GM19043 (cell line): Measurements from ENCODE around the gene MINDY4.

Experiments used
- ATAC-seq: cut with Tn5 transposase; IDR thresholded peaks from one replicate; pipeline ENCODE4 v1.9.1; 2021; ENCODE audit warnings: low read depth; ENCODE audit not compliant: unreplicated experiment

MINDY4 gene

DNA sequence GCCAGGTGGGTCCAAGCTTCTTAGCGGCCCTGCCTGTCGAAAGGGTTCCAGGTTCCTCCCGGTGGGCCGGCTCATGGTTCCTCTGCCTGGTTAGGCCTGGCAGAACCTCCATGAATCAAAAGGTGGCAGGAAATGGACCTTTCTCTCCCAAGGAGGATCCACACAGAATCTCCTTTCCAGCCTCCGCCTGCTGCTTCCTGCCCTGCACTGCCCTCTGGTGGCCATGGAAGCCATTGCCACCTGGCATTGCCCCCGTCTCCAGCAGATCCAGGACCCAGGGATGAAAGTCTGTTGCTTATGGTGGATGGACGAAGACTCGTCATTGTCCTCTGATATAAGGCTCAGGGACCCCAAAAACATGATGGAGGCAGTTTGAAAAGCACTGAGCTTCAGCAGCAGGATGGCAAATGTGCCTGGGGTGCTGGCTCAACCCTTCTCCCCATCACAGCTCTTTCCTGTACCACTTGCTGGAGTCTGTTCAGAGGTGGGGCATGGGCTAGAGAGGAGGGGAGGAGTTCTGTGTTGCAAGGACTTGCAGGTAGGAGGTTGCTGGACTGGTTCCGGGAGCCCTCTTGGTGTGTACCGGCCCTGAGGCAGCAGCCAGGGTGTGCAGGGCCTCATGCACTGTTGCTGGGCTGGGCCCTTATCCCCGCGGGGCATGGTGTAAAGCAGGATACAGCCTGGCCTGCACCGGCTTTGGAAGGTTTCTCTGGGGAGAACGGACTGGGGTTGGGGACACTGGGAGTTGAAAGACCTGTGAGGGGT is 30.6 kb upstream of the MINDY4 start:
- ATAC-seq, result no peak

DNA sequence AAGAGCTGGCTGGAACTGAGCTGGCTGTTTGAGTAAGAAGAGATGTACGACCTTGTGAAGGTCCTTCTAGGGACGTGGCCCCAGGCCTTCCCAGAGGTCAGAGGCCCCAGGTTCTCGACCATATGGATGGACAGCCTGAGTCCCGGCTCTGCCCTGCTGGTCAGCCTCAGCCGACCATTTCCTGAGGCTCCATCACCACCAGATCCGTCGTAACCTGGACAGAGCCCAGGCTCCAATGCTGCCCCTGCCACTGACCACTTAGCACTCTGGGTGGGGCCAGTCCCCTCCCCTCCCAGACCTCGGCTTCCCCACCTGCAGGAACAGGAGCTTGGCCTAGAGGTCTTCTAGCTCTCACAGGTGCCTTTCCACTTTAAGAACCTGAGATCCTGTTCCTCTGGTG is 29.9 kb upstream of the MINDY4 start:
- no peak for ATAC-seq

DNA sequence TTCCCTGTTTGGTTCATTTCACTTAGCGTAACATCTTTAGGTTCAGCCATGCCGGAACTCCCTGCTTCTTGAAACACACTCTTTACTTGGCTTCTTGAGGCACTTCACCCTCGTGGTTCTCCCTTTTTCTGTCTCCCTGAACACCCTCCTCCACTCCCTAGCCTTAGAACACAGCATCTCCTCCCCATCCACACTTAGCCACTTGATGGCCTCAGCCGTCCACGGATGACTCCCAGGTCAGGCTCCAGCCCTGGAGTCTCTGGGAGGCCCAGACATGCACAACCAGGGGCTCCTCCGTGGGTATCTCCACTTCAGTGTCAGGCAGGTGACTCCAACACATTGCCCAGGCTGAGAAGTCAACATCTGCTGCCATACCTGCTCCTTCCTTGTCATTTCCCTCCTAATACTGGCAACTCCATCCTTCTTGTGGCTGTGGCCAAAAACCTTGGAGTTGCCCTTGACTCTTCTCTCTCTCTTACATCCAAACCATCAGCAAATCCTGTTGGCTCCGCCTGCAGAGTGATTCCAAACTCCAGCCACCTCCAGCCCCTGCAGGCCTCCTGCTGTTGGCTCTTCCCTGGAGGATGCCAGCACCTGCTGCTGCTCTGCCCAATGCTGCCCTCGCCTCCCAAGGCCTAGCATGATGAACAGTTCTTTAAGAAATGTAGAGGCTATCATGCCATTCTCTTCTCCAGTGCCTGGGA is 27.7 kb upstream of the MINDY4 start:
- no peak for ATAC-seq

DNA sequence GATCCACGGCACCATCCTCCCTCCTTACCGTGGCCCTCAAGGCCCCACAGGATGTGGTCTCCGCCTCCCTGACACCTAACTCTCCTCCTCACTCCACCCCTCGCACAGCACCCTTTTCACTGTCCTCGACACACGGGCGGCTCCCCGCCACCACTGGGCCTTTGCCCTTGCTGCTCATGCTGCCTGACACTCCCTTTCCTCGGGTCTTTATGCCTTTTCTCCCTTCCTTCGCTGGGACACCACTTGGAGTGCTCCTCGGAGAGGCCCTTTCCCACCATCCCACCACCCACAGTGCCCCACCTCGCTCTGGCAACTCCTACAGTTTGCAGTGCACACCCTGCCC is 27.2 kb upstream of the MINDY4 start:
- no peak for ATAC-seq

DNA sequence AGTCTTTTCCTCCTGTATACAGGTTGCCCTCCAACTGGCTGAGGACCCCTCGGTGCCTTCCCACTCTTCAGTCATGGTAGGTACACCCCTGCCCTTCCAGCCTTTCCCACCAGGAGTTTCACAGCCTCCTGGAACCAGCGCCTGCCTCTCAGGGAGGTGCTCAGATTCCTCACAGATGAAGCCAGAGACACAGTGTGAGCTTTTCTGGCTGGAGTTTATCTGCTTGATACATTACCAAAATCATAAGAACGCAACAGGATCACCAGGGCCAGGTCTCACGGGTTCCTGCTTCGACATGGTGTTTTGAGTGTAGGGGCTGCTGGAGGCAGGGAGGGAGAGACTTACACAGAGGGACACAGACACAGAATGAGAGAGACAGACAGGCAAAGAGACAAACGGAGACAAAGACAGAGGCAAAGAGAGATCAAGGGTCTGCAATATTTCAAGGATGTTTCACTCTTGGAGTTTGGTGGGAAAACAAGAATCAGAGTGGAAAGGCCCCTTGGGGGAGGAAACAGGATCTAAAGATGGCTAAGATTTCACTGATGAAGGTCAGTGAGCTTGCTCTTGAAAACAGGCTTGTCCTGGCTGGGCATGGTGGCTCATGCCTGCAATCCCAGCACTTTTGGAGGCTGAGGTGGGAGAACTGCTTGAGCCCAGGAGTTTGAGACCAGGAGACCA is 25.8 kb upstream of the MINDY4 start:
- no peak for ATAC-seq

DNA sequence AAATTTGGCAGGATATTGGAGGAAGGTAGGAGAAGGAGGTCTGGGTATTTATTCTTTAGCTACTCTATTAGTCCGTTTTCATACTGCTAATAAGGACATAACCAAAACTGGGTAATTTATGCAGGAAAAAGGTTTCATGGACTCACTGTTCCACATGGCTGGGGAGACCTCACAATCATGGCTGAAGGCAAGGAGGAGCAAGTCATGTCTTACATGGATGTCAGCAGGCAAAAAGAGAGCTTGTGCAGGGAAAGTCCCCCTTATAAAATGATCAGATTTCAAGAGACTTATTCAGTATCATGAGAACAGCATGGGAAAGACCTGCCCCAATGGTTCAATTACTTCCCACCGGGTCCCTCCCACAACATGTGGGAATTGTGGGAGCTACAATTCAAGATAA is 21.2 kb upstream of the MINDY4 start:
- ATAC-seq, result no peak

DNA sequence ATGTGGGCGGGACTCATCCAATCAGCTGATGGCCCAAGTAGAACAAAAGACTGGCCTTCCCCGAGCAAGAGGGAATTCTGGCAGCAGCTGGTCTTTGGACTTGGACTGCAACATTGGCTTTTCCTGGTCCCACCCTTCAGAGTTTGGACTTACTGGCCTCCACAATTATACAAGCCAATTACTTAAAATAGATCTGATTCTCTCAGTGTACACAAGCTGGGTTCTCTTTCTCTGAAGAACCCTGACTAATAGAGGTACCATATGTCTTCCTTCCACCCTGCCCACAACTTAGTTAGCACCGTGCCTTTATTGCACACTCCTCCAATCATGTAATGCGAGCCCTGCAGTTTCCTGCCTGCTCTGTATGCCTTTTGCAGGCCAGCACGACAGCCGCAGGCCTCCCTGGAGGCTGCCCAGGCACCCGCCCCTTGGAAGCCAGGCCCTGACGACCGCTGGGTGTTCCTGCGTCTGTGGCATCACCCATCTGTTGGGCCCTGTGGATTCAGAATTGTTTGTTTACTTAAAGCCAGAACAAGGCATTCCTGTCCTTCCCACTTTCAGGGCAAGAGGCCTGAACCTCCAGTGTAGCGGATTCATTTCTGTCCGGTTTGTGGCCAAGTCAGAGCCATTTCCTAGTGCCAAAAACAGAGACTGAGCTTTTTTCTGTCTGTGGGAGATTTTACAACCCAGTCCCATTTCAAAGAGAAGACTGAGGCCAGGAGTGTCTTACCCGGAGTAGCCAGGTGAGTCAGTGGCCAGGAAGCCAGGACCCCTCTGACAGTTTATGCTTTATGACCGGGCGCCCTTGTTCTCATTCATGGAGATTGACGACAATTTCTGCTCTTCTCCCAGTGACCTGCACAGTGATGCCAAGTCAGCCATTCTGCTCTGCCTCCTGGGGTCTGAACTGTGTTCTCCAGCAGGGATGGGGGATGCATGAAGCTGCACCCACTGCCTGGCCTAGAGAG is 20.2 kb upstream of the MINDY4 start:
- ATAC-seq, result no peak

DNA sequence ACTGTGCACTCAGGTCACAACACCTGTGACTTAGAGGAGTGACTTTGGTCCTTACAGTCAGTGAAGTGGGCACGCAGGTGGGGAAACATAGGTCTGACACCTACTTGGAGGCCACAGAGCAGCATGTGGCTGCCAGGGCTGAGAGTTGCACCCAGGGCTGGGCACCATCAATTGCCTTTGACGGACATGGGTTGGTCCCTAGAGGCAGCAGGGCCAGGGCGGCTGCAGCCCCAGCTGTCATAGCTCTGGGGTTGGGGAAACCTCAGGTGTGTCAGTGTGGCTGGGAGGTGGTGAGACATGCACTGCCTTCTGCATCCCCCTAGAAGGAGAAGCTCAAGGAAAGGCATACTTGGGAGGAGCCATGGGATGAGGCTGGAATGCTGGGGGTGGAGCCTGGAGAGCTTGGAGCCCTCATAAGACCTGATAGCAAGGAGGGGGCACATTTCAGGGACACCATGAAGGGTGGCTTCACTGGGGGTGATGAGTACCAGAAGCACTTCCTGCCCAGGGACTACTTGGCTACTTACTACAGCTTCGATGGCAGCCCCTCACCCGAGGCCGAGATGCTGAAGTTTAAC is 19.4 kb upstream of the MINDY4 start, which contains the start of gene INMT:
Gene INMT (plus strand): TSS at position 440 of the 578 bp plus-strand sequence. CDS start 16 bp downstream, at position 456.
- no peak for ATAC-seq

DNA sequence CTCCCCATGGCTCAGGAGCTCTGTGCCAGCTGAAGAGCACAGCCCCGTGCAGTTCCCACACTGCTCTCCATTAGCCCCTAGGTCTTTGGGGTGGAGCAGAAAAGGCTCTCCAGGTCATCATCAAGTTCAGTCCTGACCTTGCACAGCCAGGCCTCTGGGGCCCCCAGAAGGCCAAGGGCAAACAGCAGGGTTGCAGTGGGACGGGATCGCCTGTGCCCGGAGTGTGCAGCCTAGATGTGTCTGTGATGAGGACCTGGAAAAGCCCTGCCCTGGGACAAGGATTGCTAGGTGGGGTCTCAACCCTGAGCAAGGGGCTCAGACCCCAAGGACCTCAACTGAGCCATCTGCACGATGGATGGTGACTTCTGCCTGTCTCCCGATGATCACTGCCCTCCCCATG is 18.7 kb upstream of the MINDY4 start:
- ATAC-seq, result no peak

DNA sequence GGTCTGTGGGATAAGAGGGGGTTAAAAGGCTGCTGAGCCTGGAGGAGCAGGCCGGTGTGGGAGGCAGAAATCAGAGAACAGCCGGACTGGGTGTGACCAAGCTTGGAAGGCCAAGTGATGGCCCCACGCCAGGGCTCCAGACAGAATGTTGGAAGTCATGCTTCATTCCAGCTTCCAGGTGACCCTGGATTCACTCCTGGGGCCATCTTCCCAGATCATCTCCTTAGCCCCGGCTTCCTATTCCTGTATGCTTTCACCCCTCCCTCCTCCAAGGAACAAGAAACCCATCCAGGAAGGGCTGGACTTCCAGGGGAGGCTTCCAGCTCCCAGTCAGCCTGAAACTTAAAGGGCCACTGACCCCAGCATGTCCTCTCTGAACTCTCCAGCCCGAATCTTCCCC is 18.2 kb upstream of the MINDY4 start:
- no peak for ATAC-seq

DNA sequence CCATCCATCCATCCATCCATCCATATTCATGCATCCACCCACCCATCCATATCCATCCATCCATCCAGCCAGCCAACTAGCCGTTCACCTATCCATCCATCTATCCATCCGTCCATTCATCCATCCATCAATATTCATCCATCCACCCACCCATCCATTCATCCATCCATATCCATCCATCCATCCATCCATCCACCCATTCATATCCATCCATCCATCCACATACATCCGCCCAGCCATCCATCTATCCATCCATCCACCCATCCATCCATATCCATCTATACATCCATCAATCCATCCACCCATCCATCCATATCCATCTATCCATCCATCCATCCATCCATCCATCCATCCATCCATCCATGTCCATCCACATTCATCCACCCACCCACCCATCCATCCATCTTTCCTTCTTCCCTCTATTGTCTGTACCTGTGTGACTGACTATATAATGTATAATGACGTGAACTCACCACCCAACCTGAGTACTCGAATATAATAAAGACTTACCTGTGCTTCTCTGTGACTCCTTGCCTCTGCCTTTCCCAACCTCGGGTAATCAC is 16.8 kb upstream of the MINDY4 start:
- no peak for ATAC-seq

DNA sequence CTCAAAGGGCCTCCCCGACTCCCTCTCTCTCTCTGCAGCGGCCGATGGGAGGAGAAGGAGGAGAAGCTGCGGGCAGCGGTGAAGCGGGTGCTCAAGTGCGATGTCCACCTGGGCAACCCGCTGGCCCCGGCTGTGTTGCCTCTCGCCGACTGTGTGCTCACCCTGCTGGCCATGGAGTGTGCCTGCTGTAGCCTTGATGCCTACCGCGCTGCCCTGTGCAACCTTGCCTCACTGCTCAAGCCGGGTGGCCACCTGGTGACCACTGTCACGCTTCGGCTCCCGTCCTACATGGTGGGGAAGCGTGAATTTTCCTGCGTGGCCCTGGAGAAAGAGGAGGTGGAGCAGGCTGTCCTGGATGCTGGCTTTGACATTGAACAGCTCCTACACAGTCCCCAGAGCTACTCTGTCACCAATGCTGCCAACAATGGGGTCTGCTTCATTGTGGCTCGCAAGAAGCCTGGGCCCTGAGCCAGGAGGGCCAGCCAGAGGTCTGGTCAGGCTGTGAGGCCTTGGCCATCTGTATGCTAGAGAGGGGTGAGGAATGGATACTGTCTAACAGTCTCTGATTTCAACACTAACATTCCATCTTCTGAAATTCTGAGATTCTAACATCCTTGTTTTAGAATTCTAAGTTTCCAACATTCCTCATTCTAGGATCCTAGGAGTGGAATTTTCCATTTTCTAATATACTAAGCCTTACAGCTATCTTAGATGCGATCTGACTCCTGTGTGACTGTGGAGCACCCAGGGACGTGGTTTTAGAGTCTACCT is 15.6 kb upstream of the MINDY4 start:
- ATAC-seq, result no peak

DNA sequence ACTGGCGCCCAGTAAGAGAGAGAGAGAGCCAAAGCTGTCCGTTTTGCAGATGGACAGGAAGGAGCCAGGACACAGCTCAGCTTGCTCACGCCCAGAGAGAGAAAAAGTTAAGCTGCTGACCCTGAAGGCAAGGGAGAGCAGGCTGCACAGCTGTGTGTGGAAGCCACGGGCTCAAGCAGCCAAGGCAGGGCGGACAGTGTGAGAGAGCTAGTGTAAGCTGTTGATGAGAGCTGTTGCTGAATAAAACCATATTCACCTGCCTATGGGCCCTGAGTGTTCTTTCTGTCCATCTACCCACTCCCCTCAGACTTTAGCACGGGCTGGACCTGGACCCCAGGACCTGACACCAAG is 13.9 kb upstream of the MINDY4 start:
- ATAC-seq, result no peak

DNA sequence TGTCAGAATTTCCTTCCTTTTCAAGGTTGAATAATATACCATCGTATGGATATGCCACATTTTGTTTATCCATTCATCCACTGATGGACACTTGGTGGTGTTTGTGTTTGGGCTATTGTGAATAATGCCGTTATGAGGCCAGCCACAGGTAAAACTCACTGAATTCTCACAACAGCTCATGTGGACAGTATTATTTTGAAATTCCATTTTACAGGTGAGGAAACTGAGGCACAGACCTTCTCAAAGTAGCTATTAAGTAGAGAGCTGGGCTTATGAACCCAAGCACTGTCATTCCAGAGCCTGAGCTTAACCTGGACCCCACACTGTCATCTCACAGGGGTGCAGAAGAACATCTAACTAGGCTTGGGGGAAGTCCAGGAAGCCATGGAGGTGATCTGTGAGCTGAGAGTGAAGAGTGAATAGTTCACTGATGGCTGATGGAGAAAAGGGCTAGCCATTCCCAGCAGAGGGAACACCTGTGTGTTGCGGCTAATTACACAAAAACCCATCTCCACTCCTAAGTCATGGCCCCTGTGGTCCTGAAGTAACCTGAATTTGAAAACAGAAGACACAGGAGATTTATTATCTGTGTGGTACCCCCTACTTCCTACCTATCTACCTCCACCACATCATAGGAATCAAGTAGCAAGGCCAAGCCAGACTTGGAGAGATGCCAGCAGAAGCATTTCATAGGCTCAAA is 10.6 kb upstream of the MINDY4 start:
- no peak for ATAC-seq

DNA sequence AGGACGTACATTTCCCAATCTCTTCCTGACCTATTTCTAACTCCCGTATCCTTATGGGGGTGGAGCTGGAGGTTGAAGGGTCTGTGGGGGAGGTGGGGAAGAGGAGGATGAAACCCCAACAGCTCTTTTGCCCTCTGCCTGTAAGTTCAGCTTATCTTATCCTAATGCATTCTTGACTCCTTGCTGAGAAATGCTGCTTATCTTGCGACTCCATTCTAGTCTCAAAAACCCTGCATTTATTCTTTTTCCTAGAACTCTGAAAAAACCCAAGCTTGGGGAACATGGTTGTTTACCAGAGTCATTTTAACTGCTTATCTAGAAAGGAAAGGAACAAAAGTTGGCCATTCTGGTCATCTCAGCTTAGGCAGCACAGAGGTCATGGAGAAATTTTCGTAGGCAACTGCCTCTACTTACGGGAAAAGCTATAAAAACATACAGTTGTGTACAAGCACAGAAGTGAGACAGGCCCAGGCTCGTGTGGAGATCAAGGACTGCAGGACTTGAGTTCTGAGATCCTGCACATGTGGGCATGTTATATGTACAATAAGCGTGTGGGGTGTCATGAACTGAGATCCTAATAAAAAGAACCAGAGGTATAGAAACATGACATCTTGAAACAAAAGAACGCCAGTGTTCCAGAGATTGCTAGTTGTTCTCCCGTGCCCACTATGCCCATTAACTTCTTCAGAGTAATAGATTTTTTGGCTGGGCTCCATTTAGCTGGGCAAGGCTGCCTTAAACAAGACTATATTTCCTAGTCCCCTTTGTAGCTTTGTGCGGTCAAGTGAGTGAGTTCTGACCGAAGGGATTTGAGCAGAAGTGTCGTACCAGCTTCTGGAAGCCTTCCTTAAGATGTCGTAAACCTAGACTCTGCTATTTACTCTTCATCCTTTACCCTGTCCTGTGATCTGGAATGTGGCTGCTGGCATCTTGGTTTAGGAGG is 9.7 kb upstream of the MINDY4 start:
- no peak for ATAC-seq

DNA sequence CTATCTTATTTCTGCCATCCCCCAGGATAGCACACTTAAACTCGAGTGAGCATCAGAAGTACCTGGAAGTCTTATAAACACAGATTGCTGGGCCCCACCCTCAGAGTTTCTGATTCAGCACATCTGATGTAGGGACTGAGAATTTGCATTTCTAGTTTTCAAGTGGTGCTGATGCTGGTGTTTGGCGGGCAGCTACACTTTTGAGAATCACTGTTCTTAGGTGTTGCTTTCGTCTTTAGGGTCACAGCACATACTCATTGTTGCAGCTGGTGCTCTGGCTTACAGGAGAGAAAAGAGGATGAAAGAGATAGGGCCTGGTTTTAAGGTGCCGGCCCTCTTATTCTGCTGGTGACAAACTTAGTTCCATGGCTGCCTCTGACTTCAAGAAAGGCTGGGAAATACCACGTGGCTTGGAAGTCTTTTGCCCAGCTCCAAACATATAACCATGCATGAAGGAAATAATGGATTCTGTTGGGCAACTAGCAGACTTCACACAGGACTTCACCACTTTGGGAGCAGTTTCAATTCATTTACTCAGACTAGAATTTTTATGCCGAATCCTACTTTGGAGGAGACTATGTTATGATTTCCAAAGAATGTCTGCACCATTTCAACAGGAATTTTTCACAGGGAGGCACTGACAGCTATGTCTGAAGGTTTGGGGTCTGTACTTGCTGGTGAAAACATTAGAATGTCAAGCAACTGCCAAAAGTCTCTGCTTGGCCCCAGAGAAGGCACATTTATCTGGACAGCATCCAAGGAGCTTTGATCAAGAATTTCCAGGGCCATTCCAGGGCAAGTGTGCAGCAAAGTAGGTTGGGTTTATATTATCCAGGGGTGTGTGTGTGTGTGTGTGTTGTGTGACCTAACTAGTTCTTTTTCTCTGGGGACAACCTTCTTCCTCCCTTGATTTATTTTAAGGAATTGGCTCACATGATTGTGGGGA is 6.9 kb upstream of the MINDY4 start:
- peak; percentile 95 for ATAC-seq
